H4 (cell line): ENCODE data around the gene ERC2. TPM values are rescaled to one million over a fixed set of nuclear protein-coding genes. Genes with fewer than 3 reads are reported as not detected.
A peak's percentile ranks its signal among the peaks of the same experiment; 100 is the strongest.
"Not testable (repeated sequence)": the region's sequence is repeated elsewhere in the genome, so short reads cannot be mapped to it uniquely, and the experiment has no call there.

Experiments
- DNase-seq: peaks from one replicate; pipeline ENCODE4 v3.0.0-alpha.2; 2015; ENCODE audit warnings: low spot score
- total RNA-seq: library from RNA; depleted of rRNA; stranded (reverse); fragments of >200 nt; shearing (Covaris generic); gene quantifications from 2 replicates; pipeline ENCODE4 v1.2.3, GENCODE V29; 2014; rRNA removed

ERC2 gene
- total RNA-seq, result 0.18 and 1.6 TPM in 2 replicates

- DNase-seq, result peak; percentile 38
Observed at GRCh38 chr3:56468184-56469106, at the start of gene ERC2. TSS of gene ERC2 (minus strand) at chr3:56468467.

DNA sequence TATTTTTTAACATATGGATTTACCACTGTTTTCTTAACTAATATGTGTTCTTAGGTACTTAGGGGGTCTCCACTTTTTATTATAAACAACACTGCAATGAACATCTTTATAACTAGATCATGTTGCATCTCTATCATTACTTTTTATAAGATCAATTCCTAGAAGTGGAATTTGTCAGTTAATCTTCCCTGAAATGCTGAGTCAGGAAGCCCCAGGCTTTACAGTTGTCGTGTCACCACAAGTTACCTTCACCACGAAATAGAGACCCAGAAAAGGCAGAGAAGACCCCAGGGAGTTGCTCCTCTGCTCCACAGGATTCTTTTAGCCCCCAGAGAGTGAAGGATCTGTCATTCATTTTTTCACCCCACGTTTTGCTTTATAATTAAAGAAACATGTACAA is 34.5 kb upstream of the ERC2 start:
- no peak for DNase-seq

DNA sequence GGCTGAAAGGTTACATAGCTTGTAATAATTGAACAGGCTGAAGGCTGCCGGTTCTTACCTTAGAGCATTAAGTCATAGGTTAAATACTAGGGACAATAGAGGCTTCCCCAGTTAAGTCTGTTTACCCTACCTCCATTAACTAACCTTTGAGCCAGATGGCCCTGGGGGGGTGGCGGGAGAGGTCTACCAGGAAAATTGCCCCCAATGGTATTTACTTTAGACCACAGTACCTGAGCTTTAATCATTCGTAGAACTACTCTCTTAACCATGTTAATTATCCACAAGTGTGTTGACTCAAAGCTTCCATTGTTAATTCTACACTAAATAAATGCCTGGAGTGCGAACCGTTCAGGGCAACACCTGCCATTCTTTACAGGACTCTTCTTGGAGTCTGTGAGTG is 28.1 kb upstream of the ERC2 start:
- not testable (repeated sequence) for DNase-seq

DNA sequence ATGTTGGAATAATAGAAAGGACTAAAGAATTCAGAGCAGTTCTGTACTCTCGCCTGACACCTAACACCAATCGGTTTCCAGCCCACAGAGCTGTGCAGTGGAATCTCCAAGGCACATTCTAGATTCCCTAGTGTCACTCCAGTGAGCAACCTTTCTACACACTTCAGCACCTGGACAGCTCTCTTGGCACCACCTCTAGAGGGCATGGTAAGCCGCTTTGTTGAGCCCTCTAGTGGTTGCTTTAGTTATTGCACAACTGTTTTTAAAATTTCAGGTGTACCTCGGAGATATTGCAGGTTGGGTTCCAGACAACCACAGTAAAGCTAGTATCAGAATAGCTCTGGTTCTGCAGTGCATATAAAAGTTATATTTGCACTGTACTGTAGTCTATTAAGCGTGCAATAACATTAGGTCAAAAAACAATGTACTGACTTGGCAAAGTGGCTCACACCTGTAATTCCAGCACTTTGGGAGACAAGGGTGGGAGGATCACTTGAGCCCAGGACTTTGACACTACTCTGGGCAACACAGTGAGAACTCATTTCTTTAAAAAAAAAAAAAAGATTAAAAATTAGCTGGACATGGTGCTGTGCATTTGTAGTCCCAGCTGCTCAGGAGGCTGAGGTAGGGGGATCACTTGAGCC is 26.5 kb upstream of the ERC2 start:
- peak; percentile 65 for DNase-seq

DNA sequence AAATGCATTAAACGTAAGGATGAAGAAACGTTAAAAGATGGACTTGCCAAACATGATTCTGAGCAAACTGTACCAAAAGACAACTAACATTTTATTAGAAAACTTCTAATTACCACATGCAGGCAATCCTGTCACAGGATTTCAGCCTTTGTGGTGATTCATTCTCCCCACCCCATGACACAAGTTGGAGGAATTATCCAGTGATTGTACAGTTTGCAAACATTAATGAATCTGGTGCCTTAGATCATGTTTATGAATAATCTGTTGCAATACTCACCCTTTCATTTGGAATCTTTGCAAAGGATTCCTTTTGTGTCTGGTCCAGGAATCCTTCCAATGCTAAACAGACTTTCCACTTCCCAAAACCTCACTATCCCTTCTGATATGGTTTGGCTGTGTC is 23.3 kb upstream of the ERC2 start:
- DNase-seq, result no peak

- DNase-seq, result no peak
Observed at GRCh38 chr3:56488812-56489600, 20.7 kb upstream of the ERC2 start.

DNA sequence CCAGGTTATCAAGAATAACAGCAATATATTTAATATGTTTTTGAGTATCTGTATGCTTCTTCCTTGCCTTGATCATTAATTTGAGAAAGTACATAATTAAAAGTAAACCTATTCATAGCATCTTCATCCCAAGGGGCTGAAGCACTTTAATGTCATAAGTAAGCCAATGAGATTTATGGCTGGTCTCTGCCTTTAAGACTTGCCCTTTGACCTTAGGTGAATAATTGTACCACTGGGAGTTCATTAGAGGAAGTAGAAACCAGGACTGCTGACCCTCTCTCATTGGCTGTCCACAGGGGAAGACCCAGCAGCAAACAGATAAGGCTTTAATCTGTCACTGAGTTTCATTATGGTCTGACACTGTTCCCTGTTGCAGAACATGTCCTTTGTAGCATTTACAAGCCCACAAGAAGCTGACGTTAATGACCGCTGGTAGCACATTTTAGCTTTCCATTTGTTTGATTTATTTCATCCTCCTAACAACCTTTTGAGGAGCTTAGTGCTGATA is 16.3 kb upstream of the ERC2 start:
- DNase-seq, result no peak

GRCh38 chr3:56484122-56484521 is 15.9 kb upstream of the ERC2 start:
- no peak for DNase-seq

DNA sequence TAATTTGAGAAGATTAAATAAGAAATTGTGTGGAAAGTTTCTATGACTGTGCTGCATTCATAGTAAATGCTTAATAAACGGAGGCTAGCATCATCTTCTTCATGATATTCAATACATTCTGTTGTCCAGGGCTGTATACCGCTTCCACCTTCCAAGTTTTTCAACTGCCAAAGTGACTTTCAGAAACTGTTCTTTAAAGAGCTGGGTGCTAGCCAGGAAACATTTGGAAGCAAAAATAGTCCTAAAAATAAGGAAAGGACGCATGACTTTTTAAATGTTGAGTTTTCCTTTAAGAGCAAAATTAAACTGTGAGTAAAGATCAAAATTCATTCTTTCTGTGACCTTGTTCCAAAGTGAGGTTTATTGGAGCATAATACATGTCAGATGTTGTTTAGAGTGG is 9.4 kb upstream of the ERC2 start:
- DNase-seq, result no peak

GRCh38 chr3:56476771-56477170 is 8.5 kb upstream of the ERC2 start:
- no peak for DNase-seq

DNA sequence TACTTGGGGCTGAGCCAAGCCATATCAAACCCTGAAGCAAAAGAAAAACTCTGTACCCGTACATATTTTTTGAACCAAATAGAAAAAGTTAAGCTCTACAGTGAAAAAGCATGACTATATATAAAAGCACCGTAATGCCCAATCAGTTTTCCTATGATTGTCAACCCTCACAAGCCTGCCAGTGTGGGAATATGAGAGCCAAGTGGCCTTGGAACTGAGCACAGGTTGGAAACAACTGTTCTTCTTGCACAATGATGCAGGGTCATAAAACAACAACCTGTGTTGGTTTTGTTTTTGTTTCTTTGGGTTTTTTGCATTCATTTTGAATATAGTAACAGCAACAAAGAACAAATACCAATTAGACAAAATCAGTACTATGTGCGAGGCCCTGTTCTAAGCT is 3.5 kb upstream of the ERC2 start:
- no peak for DNase-seq

DNA sequence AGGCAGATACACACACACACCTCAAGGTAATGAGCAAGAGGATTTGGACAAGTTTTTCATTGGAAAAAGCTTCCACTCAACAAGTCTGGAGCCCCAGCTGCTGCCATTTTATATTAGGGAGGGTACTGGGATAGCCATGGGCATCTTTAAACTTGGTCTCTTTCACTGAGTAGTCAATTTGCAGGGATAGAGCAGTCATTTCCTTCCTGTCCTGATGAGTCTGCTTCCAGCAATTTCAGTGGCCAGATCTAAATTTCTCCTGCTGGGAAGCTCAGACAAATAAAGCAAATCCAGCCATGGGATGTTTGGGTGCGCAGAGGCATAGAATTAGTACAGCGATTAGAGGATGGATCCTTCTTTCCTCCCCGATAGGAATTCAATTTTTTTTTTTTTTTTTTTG is 874 bp upstream of the ERC2 start:
- DNase-seq, result no peak

DNA sequence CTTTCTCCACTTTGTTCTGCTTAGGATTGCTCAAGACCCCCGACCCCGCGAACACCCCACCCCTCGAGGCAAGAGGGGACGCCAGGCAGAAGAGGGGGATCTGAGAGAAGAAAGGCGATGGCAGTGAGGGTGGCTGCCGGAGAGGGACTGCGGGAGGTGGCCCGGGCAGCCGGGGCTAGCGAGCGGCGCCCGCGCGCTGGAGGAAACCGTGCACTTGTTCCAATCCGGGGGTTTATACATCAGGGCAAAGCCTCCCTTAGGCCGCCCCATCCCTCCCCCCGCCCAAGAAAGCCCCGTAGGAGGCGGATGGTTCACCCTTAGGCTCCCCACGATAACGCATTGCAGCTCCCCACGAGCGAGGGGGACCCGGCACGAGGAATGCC is 475 bp downstream of the ERC2 start:
- no peak for DNase-seq

- peak; percentile 77 for DNase-seq
Observed at GRCh38 chr3:56467108-56467507, 1.2 kb downstream of the ERC2 start.

- no peak for DNase-seq
Observed at GRCh38 chr3:56459719-56460118, 8.5 kb downstream of the ERC2 start.

DNA sequence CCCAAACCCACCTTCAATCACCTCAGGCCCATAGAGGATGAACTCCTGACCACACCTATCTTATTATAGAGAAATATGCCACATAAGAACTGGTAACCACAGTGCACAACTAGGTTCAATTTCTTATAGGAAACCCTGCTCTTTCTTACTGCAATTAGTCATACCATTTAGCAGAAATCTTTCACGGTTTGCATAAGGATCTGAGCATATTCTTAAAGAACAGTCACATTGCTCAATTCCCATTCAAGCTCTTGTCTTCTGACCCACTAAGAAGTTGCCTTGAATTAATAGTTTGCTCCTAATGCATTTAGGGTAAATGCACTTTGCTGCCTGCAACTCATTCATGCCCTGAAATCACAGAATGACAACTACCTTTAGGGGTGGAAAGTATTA is 9.2 kb downstream of the ERC2 start:
- no peak for DNase-seq

DNA sequence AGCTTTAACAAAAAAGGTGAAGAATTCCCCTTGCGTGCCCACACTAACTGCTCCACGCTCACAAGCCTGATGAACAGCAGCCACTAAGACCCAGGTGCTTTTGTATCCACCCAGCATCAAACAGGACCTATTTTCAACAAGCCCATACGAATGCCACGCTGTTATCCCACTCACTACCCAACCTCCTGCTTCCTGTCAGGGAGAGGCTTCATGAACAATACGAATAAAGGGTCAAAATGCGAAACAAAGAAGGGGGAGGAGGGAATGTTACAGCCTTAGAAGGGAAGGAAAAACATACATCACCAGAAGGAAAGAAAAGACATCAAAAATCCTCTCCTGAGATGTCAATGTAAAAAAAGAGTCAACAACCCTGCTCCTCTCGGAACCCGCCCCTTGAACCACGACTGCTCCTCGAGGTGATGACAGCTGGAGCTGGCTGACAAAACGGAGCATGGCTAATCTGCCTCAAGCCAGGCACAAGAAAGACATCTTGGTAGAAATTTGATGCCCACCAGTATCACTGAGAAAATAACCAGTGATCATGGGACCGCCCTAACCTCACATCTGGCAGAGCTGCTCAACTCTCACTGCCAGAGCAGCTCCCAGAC is 9.7 kb downstream of the ERC2 start:
- DNase-seq, result no peak

- no peak for DNase-seq
Observed at GRCh38 chr3:56456117-56456516, 12.2 kb downstream of the ERC2 start.

DNA sequence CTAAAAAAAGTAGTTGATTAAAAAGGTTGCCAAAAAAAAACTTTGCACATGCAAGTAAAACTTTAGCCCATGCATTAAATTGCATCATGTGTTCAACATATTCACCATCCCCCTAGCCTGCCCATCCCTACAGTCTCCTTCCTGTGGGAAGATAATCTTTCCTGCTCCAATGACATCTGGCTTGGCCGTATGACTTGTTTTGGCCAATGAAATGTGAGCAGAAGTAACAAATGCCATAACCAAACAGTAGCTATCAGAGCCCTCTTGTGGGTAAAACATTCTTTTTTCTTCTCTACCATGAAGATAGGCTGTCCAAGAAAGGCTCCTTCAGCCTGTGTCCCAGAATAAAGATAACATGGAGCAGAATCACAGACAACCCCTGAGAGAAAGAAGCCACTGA is 15.3 kb downstream of the ERC2 start:
- peak; percentile 23 for DNase-seq

GRCh38 chr3:56452085-56452484 is 16.2 kb downstream of the ERC2 start:
- no peak for DNase-seq

DNA sequence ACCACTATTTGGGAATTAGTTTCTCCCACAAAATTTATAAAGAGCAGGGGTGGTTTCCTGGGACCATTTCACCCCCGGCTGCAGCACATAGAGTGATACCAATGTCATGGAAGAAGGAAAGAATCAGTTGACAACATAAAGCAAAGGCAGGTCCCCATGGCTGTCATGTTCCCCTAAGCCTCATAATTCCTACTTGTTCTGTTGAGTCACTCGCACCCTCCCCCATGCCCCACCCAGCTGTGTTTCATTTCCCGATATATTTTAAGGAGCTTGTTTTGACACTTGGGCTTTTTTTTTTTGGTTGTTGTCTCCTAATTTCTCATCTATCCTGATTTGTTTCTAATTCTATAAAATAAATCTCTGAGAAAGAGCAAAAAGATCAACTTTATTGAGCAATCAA is 24.9 kb downstream of the ERC2 start:
- DNase-seq, result no peak

DNA sequence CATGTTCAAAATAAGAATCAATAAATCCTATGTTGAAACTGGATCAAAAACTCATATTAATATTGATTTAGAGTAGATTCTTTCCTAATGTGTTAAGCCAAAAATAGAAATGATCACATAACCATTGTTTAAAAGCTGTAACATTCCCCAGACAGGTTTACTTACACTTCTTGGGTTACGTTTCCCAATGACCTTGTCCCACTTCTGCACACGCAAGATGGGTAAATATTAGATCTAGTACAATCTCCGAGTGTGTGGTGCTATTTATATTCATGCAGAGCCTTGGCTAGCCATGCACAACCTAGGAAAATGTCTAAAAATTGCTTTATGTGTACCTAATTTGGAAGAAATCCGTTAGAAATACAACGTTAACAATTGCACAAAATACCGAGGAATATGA is 39.6 kb downstream of the ERC2 start:
- DNase-seq, result no peak
